RWPE1 (cell line): ENCODE data around the gene ZNF500.

Source experiments
- CTCF ChIA-PET: fragments of 350-600 bp; sonication (Branson Sonifier 250); formaldehyde crosslinking; extraction: SDS; loops from one replicate; lab custom pipeline; 2021; lab: Yijun Ruan, JAX
- POLR2A ChIA-PET: fragments of 400-600 bp; formaldehyde crosslinking; extraction: SDS; loops from one replicate; lab custom pipeline; 2020; ENCODE audit warnings: antibody characterized with exemption; ENCODE audit not compliant: low non-redundant PET; lab: Yijun Ruan, JAX
- DNase-seq: peaks from one replicate; pipeline ENCODE4 v3.0.0; 2012; ENCODE audit warnings: low spot score
- H3K27ac ChIP-seq: fragments of 450-650 bp; 2 replicates; pipeline ENCODE4 v1.5.1; 2017
- CTCF ChIP-seq: fragments of 450-650 bp; conservative IDR thresholded peaks from 2 replicates; pipeline ENCODE4 v1.5.1; 2017; ENCODE audit warnings: low read depth, mild to moderate bottlenecking

The ZNF500 gene

GRCh38 chr16:4736546-4736945, 30.4 kb downstream of the ZNF500 start:
- POLR2A ChIA-PET, result no interaction called here
- no peak overlapping the region for H3K27ac ChIP-seq
- CTCF ChIA-PET, result no interaction called here
- no peak for DNase-seq
- no peak for TF ChIP-seq CTCF

GRCh38 chr16:4734730-4735535, 32.0 kb downstream of the ZNF500 start:
- POLR2A ChIA-PET, result interaction anchor here (1.3 kb wide), 1 partner anchor 41 kb away, joined by 8 read pairs; the partner anchor contains the start of gene NUDT16L1
- no peak for TF ChIP-seq CTCF
- CTCF ChIA-PET, result interaction anchor here (0.6 kb wide), 1 partner anchor 75 kb away, joined by 4 read pairs; no protein-coding TSS in a partner anchor
- DNase-seq, result peak; percentile 83
- peak overlapping the region; percentile 82 for H3K27ac ChIP-seq

GRCh38 chr16:4734063-4734729, 32.8 kb downstream of the ZNF500 start, which contains the start of the genes ANKS3 and DNAAF8:
Gene ANKS3, minus strand, starts transcription at chr16:4734271. Its CDS starts 4,122 bp downstream, at chr16:4730149.
Gene DNAAF8, plus strand, starts transcription at chr16:4734537. Its CDS starts 1,978 bp downstream, at chr16:4736515.
- CTCF ChIA-PET, result interaction anchor here (0.7 kb wide), 1 partner anchor 223 kb away, joined by 3 read pairs; no protein-coding TSS in a partner anchor
- POLR2A ChIA-PET, result interaction anchor here (0.6 to 1.3 kb wide), 3 partner anchors 10 to 1910 kb away, joined by 3 to 8 read pairs (median 3); partner anchors contain the start of gene NUDT16L1
- peak within 1 kb of the TSS; percentile 82 for H3K27ac ChIP-seq
- peak; percentile 97 for DNase-seq
- no peak for TF ChIP-seq CTCF

- ChIA-PET POLR2A (interaction anchor here (0.6 to 1.3 kb wide), 3 partner anchors 18 to 1910 kb away, joined by 3 to 8 read pairs (median 6); partner anchors contain the start of gene NUDT16L1), CTCF (interaction anchor here (0.7 kb wide), 1 partner anchor 223 kb away, joined by 3 read pairs; no protein-coding TSS in a partner anchor)
- no peak for TF ChIP-seq CTCF
- H3K27ac ChIP-seq, result peak overlapping the region; percentile 82
- DNase-seq, result peak; percentile 37
These were observed 33.3 kb downstream of the ZNF500 start for GRCh38 chr16:4733747-4734062.

GRCh38 chr16:4733211-4733742, 33.7 kb downstream of the ZNF500 start:
- ChIA-PET POLR2A (interaction anchor here (1.0 kb wide), 1 partner anchor 18 kb away, joined by 6 read pairs; no protein-coding TSS in a partner anchor), CTCF (interaction anchor here (0.7 kb wide), 1 partner anchor 224 kb away, joined by 3 read pairs; no protein-coding TSS in a partner anchor)
- DNase-seq, result no peak

More at GRCh38 chr16:4733211-4733742, 33.7 kb downstream of the ZNF500 start:
- no peak for TF ChIP-seq CTCF
- H3K27ac ChIP-seq, result peak overlapping the region; percentile 82
